NT2/D1 (cell line): ENCODE results near the gene FAM193A.
"Not testable (repeated sequence)": the region's sequence is repeated elsewhere in the genome, so short reads cannot be mapped to it uniquely, and the experiment has no call there.

Source experiments
- DNase-seq: peaks from one replicate; pipeline ENCODE4 v3.0.0-alpha.2; 2011; ENCODE audit warnings: low read depth, low spot score
- H3K27me3 ChIP-seq: 2 replicates; pipeline ENCODE4 v1.6.0; 2011; ENCODE audit warnings: mild to moderate bottlenecking; ENCODE audit not compliant: insufficient read length, insufficient read depth
- H3K36me3 ChIP-seq: 2 replicates; pipeline ENCODE4 v1.6.1; 2011; ENCODE audit warnings: mild to moderate bottlenecking, low read length, mixed read lengths; ENCODE audit not compliant: insufficient read depth, insufficient read length
- H3K4me1 ChIP-seq: 2 replicates; pipeline ENCODE4 v1.5.1; 2011; ENCODE audit not compliant: insufficient read depth, insufficient read length
- H3K4me3 ChIP-seq: 2 replicates; pipeline ENCODE4 v1.5.1; 2011; ENCODE audit warnings: low read depth; ENCODE audit not compliant: insufficient read length
- H3K9ac ChIP-seq: 2 replicates; pipeline ENCODE4 v1.6.0; 2011; ENCODE audit warnings: low read depth; ENCODE audit not compliant: insufficient read length
- H3K9me3 ChIP-seq: 2 replicates; pipeline ENCODE4 v1.5.1; 2011; ENCODE audit warnings: mild to moderate bottlenecking, low read length; ENCODE audit not compliant: insufficient read depth
- SUZ12 ChIP-seq: IDR thresholded peaks from 2 replicates; pipeline ENCODE4 v1.6.1; 2011; ENCODE audit not compliant: insufficient read length, insufficient read depth; ENCODE audit errors: extremely low read depth
- YY1 ChIP-seq: IDR thresholded peaks from 2 replicates; pipeline ENCODE4 v1.6.1; 2011; ENCODE audit not compliant: insufficient read length, insufficient read depth
- ZNF274 ChIP-seq: IDR thresholded peaks from 2 replicates; pipeline ENCODE4 v1.6.1; 2011; ENCODE audit warnings: mild to moderate bottlenecking, low read depth, low read length

The FAM193A gene

GRCh38 chr4:2507855-2508254 is 28.6 kb upstream of the FAM193A start:
- DNase-seq = no peak
- Histone ChIP-seq H3K27me3 (no peaks in the 10 kb centered on the region), H3K9me3 (no peaks in the 10 kb centered on the region), H3K4me1 (peaks cover 8% of the 10 kb centered on the region), H3K9ac (no peak overlapping the region), H3K4me3 (no peak overlapping the region), H3K36me3 (peaks cover 81% of the 10 kb centered on the region)
- TF ChIP-seq ZNF274 = no peak
- no peak for TF ChIP-seq SUZ12
- no peak for TF ChIP-seq YY1

GRCh38 chr4:2510351-2511259 is 25.8 kb upstream of the FAM193A start:
- H3K36me3 ChIP-seq = peaks cover 88% of the 10 kb centered on the region
- no peak for DNase-seq
- peaks cover 8% of the 10 kb centered on the region for H3K4me1 ChIP-seq
- TF ChIP-seq SUZ12 (no peak), ZNF274 (no peak), YY1 (no peak)
- H3K9ac ChIP-seq = no peak overlapping the region
- no peaks in the 10 kb centered on the region for H3K27me3 ChIP-seq
- H3K4me3 ChIP-seq = no peak overlapping the region
- H3K9me3 ChIP-seq = no peaks in the 10 kb centered on the region

GRCh38 chr4:2511645-2512131 is 24.8 kb upstream of the FAM193A start:
- no peak for TF ChIP-seq SUZ12
- TF ChIP-seq YY1 = no peak
- TF ChIP-seq ZNF274 = no peak
- Histone ChIP-seq H3K36me3 (peaks cover 88% of the 10 kb centered on the region), H3K9me3 (no peaks in the 10 kb centered on the region), H3K27me3 (no peaks in the 10 kb centered on the region), H3K4me3 (no peak overlapping the region), H3K9ac (no peak overlapping the region), H3K4me1 (peaks cover 8% of the 10 kb centered on the region)
- no peak for DNase-seq

GRCh38 chr4:2512396-2513135 is 23.9 kb upstream of the FAM193A start:
- H3K36me3 ChIP-seq = peaks cover 84% of the 10 kb centered on the region
- H3K4me3 ChIP-seq = no peak overlapping the region
- TF ChIP-seq ZNF274 (no peak), SUZ12 (no peak), YY1 (no peak)
- no peak overlapping the region for H3K9ac ChIP-seq
- H3K27me3 ChIP-seq = no peaks in the 10 kb centered on the region
- H3K4me1 ChIP-seq = peaks cover 8% of the 10 kb centered on the region
- no peaks in the 10 kb centered on the region for H3K9me3 ChIP-seq
- DNase-seq = no peak

- H3K9ac ChIP-seq, H3K4me3 ChIP-seq, H3K27me3 ChIP-seq, H3K4me1 ChIP-seq, H3K9me3 ChIP-seq, DNase-seq: not testable (repeated sequence)
- peaks cover 72% of the 10 kb centered on the region for H3K36me3 ChIP-seq
These were observed 22.3 kb upstream of the FAM193A start for GRCh38 chr4:2514193-2514592.

GRCh38 chr4:2514944-2515343 is 21.5 kb upstream of the FAM193A start:
- not testable (repeated sequence) for DNase-seq, H3K27me3 ChIP-seq, H3K9me3 ChIP-seq, H3K4me3 ChIP-seq, H3K9ac ChIP-seq, H3K4me1 ChIP-seq
- peaks cover 65% of the 10 kb centered on the region for H3K36me3 ChIP-seq

GRCh38 chr4:2515830-2516550 is 20.5 kb upstream of the FAM193A start:
- TF ChIP-seq YY1 = no peak
- no peak for TF ChIP-seq ZNF274
- TF ChIP-seq SUZ12 = no peak
- H3K4me1 ChIP-seq = peaks cover 3% of the 10 kb centered on the region
- H3K36me3 ChIP-seq = peaks cover 54% of the 10 kb centered on the region
- no peak overlapping the region for H3K9ac ChIP-seq
- no peak for DNase-seq
- H3K27me3 ChIP-seq = no peaks in the 10 kb centered on the region
- no peaks in the 10 kb centered on the region for H3K9me3 ChIP-seq
- H3K4me3 ChIP-seq = no peak overlapping the region
